Activated CD8-positive, alpha-beta memory T cell treated with anti-CD3 and anti-CD28 coated beads, Interleukin-2, amount 50 U/mL, for 48 hours (primary cell): ENCODE results near the gene ZNF605.
"Not testable (repeated sequence)": the region's sequence is repeated elsewhere in the genome, so short reads cannot be mapped to it uniquely, and the experiment has no call there.

ENCODE experiments used
- DNase-seq: peaks from one replicate; pipeline ENCODE4 v3.0.0-alpha.2; 2020

Gene ZNF605

GRCh38 chr12:132956011-132956788 lies at the start of gene ZNF605:
ZNF605 (minus strand) TSS chr12:132956306; CDS start chr12:132945635, 10,671 bp downstream.
- peak; percentile 91 for DNase-seq

- DNase-seq: no peak
Measured at GRCh38 chr12:132998741-132999140, 42.6 kb upstream of the ZNF605 start.

- no peak for DNase-seq
Measured at GRCh38 chr12:132986885-132987225, 30.7 kb upstream of the ZNF605 start.

GRCh38 chr12:132986001-132986884 lies 30.1 kb upstream of the ZNF605 start, which contains the start of gene ZNF26:
ZNF26 (plus strand) TSS chr12:132986367; CDS start chr12:132986841, 474 bp downstream.
- peak; percentile 89 for DNase-seq

- DNase-seq: peak; percentile 69
Measured at GRCh38 chr12:132976870-132977269, 20.8 kb upstream of the ZNF605 start.

- DNase-seq: no peak
Measured at GRCh38 chr12:132972374-132972773, 16.3 kb upstream of the ZNF605 start.

GRCh38 chr12:132967736-132968135 lies 11.6 kb upstream of the ZNF605 start:
- DNase-seq: no peak

GRCh38 chr12:132966676-132967415 lies 10.7 kb upstream of the ZNF605 start:
- DNase-seq: no peak

- no peak for DNase-seq
Measured at GRCh38 chr12:132965796-132966195, 9.7 kb upstream of the ZNF605 start.

GRCh38 chr12:132963947-132964346 lies 7.8 kb upstream of the ZNF605 start:
- DNase-seq: not testable (repeated sequence)

GRCh38 chr12:132961790-132962189 lies 5.7 kb upstream of the ZNF605 start:
- DNase-seq: not testable (repeated sequence)

GRCh38 chr12:132955094-132956010 lies 754 bp downstream of the ZNF605 start:
- DNase-seq: peak; percentile 70

GRCh38 chr12:132954471-132955048 lies 1.5 kb downstream of the ZNF605 start:
- DNase-seq: no peak

- DNase-seq: no peak
Measured at GRCh38 chr12:132953771-132954170, 2.3 kb downstream of the ZNF605 start.

- DNase-seq: no peak
Measured at GRCh38 chr12:132953163-132953425, 3.0 kb downstream of the ZNF605 start.

GRCh38 chr12:132952371-132953162 lies 3.5 kb downstream of the ZNF605 start:
- DNase-seq: no peak

- DNase-seq: no peak
Measured at GRCh38 chr12:132951649-132952048, 4.5 kb downstream of the ZNF605 start.

GRCh38 chr12:132950844-132951535 lies 5.1 kb downstream of the ZNF605 start:
- no peak for DNase-seq

- DNase-seq: no peak
Measured at GRCh38 chr12:132949936-132950837, 5.9 kb downstream of the ZNF605 start.
